ENCODE results near the gene CCDC181.
"Not testable (repeated sequence)": the region's sequence is repeated elsewhere in the genome, so short reads cannot be mapped to it uniquely, and the experiment has no call there.

The CCDC181 gene

GRCh38 chr1:169427081-169427641 lies at the start of gene CCDC181:
Gene CCDC181 (minus strand): TSS chr1:169427474. CDS start chr1:169424927, 2,547 bp downstream.
- peak; percentile 92 for DNase-seq

GRCh38 chr1:169475806-169476387 lies 48.6 kb upstream of the CCDC181 start:
- no peak for DNase-seq

DNA sequence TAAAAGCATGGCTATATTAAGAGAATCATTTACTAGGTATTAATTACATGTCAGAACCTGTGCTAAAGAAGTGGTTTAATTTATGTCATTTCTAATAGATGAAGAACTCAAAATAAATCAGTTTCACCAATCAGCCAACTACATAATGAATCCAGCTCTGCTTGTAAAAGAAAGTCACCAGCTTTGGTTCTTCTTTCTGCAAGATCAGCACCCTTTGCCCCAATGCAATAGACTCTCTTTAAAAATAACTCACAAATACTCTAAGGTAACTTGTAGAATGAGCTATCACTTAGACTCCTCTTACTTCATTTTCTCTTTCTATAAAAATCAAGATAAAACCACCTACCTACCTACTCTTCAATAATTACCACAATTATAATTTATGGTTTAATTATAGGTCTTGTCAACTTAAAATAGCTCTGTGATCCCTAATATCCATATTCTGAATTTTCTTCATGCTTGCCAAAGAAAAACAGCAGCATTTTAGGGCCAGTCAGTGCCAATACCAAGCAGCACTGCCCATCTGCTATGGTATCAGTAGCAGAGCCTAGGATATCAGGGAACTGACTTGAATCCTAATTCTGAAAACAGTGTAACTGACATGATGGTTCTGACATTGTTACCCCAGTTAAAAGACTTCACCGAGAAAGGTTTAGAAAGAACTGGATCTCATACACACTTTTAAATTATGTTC lies 47.2 kb upstream of the CCDC181 start:
- DNase-seq = no peak

DNA sequence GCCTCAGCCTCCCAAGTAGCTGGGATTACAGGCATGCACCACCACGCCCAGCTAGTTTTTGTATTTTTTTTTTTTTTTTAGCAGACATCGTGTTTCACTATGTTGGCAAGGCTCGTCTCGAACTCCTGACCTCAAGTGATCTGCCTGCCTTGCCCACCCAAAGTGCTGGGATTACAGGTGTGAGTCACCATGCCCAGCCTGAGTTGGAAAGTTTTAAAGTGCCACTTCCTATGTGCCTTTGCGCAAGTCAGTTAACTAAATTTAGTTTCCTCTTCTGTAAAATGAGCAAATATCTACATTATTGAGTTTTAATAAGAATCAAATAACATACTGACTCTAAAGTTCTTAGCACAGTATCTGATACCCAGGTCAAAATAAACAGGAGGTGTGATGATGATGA lies 46.1 kb upstream of the CCDC181 start:
- DNase-seq = no peak

DNA sequence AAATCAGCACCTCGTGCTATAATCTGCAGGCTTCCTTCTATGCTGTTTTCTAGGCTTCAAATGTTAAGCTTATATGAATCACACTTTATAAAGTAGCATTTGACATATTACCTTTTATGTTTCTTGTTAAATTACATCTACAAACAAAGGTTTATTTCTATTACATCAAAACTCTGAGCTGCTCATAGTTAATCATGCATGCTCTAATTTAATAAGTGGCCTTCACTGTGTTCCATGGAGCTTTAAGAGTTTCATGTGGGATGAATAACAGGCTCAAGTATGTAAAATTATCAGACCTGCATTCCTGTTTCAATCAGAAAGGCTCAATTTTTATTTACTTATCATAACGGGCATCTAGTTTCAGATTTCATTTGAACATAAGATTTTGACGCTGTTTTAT lies 45.5 kb upstream of the CCDC181 start:
- DNase-seq = no peak

DNA sequence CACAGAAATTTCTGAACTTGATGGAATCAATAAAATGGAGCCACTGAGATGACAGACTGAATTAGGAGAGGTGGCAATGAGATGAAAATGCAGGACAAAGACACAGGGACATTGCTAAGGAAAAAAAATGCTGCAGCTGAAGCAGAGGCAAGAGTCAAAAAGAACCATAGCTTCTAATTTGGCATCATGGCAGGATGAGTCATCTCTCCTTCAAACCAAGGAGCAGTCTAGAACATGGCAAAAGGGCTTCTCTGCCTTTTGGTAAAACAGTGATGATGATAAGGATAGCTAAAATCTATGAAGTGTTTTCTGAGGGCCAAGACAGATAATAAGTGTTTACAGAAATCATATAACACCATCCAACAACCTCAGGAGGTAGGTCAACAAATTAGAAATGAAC lies 41.7 kb upstream of the CCDC181 start:
- no peak for DNase-seq

- DNase-seq = peak; percentile 10
Measured at GRCh38 chr1:169466259-169467230, 39.3 kb upstream of the CCDC181 start.

- no peak for DNase-seq
Measured at GRCh38 chr1:169465281-169465680, 38.0 kb upstream of the CCDC181 start.

- no peak for DNase-seq
Measured at GRCh38 chr1:169462385-169462784, 35.1 kb upstream of the CCDC181 start.

- no peak for DNase-seq
Measured at GRCh38 chr1:169461390-169462000, 34.2 kb upstream of the CCDC181 start.

GRCh38 chr1:169460191-169460833 lies 33.0 kb upstream of the CCDC181 start:
- DNase-seq = no peak

- no peak for DNase-seq
Measured at GRCh38 chr1:169457443-169457842, 30.2 kb upstream of the CCDC181 start.

DNA sequence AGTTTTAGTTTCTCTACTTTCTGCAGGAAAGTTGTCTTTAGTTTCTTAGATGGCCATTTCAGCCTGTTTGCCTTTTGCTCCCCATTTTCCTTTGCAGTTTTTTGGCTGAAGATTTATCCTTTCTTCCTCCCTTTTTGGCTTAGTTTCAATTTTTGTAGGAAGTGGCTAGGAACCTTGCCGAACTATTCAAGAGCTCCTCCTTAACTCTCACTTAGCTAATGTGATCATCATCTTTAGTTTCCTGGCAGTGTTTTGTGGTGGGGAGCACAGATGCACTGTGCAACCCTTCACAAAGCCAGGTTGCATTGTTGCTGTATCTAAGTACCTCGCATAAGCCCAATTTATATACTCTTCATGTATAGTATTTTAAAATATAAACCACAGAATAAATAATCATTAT lies 28.8 kb upstream of the CCDC181 start:
- no peak for DNase-seq

DNA sequence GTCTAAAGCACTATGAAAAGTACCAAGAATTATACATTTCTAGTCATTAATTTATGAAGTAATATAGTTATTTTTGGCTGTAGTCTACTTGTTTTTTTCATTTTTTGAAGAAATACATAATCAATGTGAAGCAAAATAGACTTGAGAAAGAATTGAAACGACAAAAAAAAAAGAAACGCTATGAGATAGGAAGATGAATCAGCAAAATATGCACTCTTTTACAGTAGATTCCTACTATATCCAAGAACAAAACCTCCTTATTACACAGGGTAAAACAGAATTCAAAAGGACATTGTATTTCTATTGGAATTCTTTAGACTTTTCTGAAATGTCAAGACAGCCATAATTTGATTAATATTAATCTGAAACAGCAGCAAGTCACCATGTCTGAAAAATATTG lies 25.6 kb upstream of the CCDC181 start:
- no peak for DNase-seq

- no peak for DNase-seq
Measured at GRCh38 chr1:169451218-169451824, 24.0 kb upstream of the CCDC181 start.

DNA sequence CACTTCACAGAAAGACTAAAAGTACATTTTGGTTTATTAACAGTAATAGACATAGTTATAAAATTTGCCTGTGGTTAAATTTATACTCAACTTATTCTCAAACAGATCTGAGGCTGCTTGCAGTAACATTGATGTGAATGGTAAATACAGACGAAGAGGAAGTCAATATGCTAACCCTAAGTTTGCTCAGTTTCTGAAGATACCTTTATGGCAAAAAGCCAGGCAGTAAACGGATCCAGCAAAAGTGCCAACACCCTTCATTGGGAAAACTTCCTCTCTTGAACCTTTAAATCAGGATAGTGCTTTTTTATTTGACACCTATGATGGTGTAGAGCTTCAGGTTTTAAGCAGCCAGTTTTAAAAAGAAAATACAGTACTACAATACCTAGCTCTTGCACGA lies 16.6 kb upstream of the CCDC181 start:
- DNase-seq = no peak

DNA sequence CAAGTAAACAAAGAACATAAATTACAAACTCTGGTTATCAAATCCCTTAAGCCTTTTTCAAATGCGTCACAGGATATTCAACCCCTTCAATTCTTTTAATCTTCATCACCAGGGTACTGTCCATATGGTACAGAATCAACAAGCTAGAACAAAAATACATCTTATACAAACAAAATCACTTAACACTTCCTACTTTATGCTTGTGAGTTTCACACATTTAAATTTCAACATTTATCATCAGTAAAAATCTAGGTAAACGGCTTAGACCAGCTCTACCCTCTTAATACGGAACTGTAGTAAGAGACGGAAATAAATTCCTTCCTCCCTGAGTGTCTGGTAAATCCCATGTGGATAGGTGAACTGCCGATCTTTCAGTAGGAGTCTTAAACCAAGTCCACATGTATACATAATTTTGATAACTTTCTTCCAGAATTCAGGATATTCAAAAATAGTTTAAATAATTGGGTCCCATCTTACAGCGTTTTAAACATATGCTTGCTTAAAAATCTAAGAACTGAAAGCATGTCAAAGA lies 1.0 kb downstream of the CCDC181 start:
- no peak for DNase-seq

DNA sequence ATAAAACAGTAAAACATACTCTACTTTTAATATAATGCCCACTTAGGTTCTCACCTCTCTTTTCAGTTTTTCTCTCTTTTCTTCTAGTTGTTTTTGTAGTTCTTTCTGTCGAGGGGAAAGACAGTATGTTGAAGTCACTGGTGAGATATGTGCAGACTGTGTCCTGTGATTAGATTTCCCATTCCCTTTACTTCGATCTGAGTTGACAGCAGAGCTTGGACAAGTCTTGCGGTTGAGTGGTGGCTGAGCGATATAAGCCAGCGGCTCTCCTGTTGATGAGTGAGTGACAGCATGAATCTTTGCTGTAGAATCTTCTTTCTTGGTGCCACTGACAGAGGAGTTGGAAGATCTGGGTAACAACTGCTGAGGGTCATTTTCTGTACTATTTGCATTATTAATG lies 6.0 kb downstream of the CCDC181 start:
- DNase-seq = no peak

- DNase-seq = no peak
Measured at GRCh38 chr1:169414952-169415351, 12.3 kb downstream of the CCDC181 start.

DNA sequence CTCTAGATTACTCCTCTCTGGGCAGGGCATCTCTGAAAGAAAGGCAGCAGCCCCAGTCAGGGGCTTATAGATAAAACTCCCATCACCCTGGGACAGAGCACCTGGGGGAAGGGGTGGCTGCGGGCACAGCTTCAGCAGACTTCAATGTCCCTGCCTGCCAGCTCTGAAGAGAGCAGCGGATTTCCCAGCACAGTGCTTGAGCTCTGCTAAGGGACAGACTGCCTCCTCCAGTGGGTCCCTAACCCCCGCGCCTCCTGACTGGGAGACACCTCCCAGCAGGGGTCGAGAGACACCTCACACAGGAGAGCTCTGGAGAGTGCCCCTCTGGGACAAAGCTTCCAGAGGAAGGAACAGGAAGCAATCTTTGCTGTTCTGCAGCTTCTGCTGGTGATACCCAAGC lies 18.9 kb downstream of the CCDC181 start:
- DNase-seq = not testable (repeated sequence)

DNA sequence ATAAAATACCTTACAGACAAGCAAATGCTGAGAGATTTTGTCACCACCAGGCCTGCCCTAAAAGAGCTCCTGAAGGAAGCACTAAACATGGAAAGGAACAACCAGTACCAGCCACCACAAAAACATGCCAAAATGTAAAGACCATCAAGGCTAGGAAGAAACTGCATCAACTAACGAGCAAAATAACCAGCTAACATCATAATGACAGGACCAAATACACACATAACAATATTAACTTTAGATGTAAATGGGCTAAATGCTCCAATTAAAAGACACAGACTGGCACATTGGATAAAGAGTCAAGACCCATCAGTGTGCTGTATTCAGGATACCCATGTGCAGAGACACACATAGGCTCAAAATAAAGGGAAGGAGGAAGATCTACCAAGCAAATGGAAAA lies 24.7 kb downstream of the CCDC181 start:
- not testable (repeated sequence) for DNase-seq

- no peak for DNase-seq
Measured at GRCh38 chr1:169395955-169396354, 31.3 kb downstream of the CCDC181 start.

Data from NCI-H1436 (cell line).